Esophagus muscularis mucosa (tissue), 4 donors: ENCODE data around the gene RAB10. TPM values are rescaled to one million over a fixed set of nuclear protein-coding genes. Genes with fewer than 3 reads are reported as not detected.

Source experiments
- DNase-seq: peaks from one replicate; pipeline ENCODE4 v3.0.0-alpha.2; 2017; ENCODE audit errors: extremely low spot score
- H3K27ac ChIP-seq, 4 donors: fragments of 200-600 bp; sonication (generic); replicated peaks in 1 of 4; 1 replicate in 3 of 4; 2 replicates in 1 of 4; pipeline ENCODE4 v1.5.1; 2016 to 2019; ENCODE audit warnings: mild to moderate bottlenecking in 1 of 4
- H3K27me3 ChIP-seq, 4 donors: fragments of 200-600 bp; sonication (generic); one replicate each; pipeline versions ENCODE4 v1.5.1 to v1.6.0; 2016 to 2019
- H3K36me3 ChIP-seq, 4 donors: fragments of 200-600 bp; sonication (generic); one replicate each; pipeline ENCODE4 v1.5.1; 2016 to 2019
- H3K4me1 ChIP-seq, 4 donors: fragments of 200-600 bp; sonication (generic); one replicate each; pipeline ENCODE4 v1.5.1; 2016 to 2019
- H3K4me3 ChIP-seq, 4 donors: fragments of 200-600 bp; sonication (generic); 1 replicate in 2 of 4; 2 replicates in 2 of 4; pipeline ENCODE4 v1.5.1; 2016 to 2019; ENCODE audit warnings: mild to moderate bottlenecking in 4 of 4, moderate library complexity in 1 of 4
- H3K9me3 ChIP-seq, 4 donors: fragments of 200-600 bp; sonication (generic); 1 replicate in 3 of 4; 2 replicates in 1 of 4; pipeline ENCODE4 v1.5.1; 2016 to 2019
- EP300 ChIP-seq: sonication (generic); formaldehyde crosslinking; IDR thresholded peaks from one replicate; pipeline ENCODE4 v1.6.1; 2017; ENCODE audit warnings: antibody characterized with exemption
- POLR2A ChIP-seq: fragments of 450-650 bp; IDR thresholded peaks from one replicate; pipeline ENCODE4 v1.6.1; 2017; ENCODE audit warnings: antibody characterized with exemption, moderate library complexity, mild to moderate bottlenecking, low read depth
- POLR2AphosphoS5 ChIP-seq, 2 donors: sonication (generic); formaldehyde crosslinking; IDR thresholded peaks; one replicate each; pipeline ENCODE4 v1.6.1; 2017; ENCODE audit warnings: antibody characterized with exemption in 2 of 2
- WGBS: methylation state at CpG from one replicate; pipeline ENCODE4 v1.1.5; 2018; 5-methylcytosine and 5-hydroxymethylcytosine counted together
- intact Hi-C: fragments of 100-400 bp; cut with DNase I; formaldehyde crosslinking; loops from one replicate; pipeline ENCODE4 v1.15.1; 2023
- total RNA-seq, 4 donors: library from RNA; depleted of rRNA; stranded (reverse); fragments of >200 nt; gene quantifications; one replicate each; pipeline versions ENCODE4 v1.1.0 to v1.2.1, GENCODE V29; 2016
- TF ChIP-seq, protein P1 (sequence below), 3 experiments: fragments of 200-600 bp in 2 of 3; fragments of 450-650 bp in 1 of 3; sonication (generic) in 2 of 3; IDR thresholded peaks; one replicate each; pipeline ENCODE4 v1.5.1; 2017 to 2019; ENCODE audit warnings: antibody characterized with exemption in 3 of 3, mild to moderate bottlenecking in 2 of 3, moderate library complexity in 1 of 3

RAB10 gene
- total RNA-seq, 4 donors from 2014 or later, result 91.0 to 106 (median 98.1) TPM

DNA sequence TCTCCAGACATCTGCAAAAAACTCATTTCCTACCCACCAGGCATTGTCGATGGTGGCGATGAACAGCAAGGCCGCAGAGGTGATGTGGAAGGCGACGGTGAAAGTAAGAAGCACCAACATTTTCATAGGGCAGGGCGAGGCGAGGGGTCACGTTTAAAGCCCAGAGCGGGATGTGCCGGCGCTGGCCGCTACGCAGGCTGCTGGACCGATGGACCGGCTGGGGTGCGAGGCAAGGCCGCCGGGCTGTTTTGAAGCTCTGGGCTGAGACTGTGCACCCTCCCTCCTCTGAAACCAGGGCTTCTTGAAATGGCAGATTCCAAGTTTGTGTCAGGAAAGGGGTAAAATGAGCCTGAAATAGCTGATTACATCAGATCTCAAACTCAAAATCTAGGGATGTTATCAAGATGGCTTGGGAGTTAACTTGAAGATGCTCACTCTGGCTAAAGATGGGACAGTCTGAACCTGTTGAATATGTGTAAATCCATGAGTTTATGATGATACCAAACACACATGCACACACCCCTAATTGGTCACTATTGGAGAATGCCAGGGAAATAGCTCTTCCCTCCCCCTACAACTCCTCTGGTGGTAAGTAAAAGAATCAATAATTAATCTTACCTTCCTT lies 107.4 kb downstream of the RAB10 start:
- TF ChIP-seq, protein P1, sequence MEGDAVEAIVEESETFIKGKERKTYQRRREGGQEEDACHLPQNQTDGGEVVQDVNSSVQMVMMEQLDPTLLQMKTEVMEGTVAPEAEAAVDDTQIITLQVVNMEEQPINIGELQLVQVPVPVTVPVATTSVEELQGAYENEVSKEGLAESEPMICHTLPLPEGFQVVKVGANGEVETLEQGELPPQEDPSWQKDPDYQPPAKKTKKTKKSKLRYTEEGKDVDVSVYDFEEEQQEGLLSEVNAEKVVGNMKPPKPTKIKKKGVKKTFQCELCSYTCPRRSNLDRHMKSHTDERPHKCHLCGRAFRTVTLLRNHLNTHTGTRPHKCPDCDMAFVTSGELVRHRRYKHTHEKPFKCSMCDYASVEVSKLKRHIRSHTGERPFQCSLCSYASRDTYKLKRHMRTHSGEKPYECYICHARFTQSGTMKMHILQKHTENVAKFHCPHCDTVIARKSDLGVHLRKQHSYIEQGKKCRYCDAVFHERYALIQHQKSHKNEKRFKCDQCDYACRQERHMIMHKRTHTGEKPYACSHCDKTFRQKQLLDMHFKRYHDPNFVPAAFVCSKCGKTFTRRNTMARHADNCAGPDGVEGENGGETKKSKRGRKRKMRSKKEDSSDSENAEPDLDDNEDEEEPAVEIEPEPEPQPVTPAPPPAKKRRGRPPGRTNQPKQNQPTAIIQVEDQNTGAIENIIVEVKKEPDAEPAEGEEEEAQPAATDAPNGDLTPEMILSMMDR (IDR thresholded peaks at IDR 0.05), result no peak
- no peak for TF ChIP-seq POLR2A
- WGBS, result 94% methylated on average over 18 of the region's 18 CpGs
- Histone ChIP-seq H3K4me3 (no peak overlapping the region), H3K9me3 (no peaks in the 10 kb centered on the region), H3K4me1 (peaks cover 0 to 7% (median 0%) of the 10 kb centered on the region in 4 donors), H3K27ac (no peak overlapping the region), H3K27me3 (no peaks in the 10 kb centered on the region), H3K36me3 (peaks cover 0 to 9% (median 2%) of the 10 kb centered on the region in 4 donors)
- intact Hi-C loops, result no loop called here
- DNase-seq, result no peak

DNA sequence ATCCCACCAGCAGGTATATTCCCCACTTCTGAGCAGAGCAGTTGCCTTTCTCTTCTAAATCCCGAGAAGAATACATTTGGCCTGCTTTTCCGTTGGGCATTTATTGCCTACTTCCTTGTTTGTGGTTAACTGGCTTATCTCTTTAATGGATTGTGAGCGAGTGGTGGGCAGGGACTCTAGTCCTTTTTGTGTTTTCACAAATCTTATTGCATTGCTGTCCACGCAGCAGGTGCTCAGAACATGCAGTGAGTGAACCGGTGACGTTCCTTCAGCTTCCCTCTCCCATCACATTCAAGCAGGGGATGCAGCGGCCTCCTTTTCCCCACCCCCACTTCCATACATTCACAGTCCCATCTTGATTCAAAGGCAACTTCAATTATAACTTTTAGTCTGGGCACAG lies 110.1 kb downstream of the RAB10 start:
- no peak for DNase-seq
- WGBS, result 72% methylated on average over 7 of the region's 7 CpGs
- peaks cover 0 to 3% (median 0%) of the 10 kb centered on the region in 4 donors for H3K36me3 ChIP-seq
- peaks cover 0 to 7% (median 0%) of the 10 kb centered on the region in 4 donors for H3K4me1 ChIP-seq
- intact Hi-C loops, result no loop called here
- H3K9me3 ChIP-seq, result no peaks in the 10 kb centered on the region
- no peaks in the 10 kb centered on the region for H3K27me3 ChIP-seq
- no peak overlapping the region for H3K4me3 ChIP-seq
- H3K27ac ChIP-seq, result no peak overlapping the region
- TF ChIP-seq EP300 (no peak), POLR2AphosphoS5 (IDR thresholded peaks at IDR 0.05) (no peak)
- TF ChIP-seq, protein P1 (IDR thresholded peaks at IDR 0.05), result no peak

DNA sequence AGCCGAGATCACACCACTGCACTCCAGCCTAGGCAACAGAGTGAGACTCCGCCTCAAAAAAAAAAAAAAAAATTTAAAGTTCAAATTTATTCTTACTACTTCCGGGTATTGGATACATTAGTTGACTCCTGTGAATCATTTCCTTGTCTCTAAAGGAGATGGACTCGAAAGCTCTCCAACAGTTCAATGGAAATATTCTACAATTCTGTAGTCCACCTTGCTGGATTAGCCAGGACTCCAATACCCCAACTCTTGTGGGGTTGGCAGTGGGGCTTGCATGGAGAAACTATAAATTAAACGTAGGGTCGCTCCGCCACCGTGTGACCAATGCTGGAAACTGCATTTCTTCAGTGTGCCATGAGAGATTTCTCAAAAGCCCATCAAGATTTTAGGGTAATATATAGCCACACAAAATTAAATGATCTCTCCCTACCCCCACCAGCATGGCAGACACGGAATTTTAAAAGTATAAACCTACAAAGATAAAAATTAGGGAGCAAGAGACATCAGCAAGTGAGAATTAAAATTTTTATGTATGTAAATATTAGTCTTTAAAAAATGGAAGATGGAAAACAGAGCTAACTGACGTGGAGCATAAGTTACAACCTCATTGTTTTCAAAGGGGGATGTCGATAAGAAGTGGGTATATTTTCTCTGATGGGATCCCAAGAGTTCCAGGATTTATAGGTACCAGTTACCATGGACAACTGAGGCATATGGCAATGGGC lies 111.2 kb downstream of the RAB10 start:
- peaks cover 0 to 7% (median 0%) of the 10 kb centered on the region in 4 donors for H3K4me1 ChIP-seq
- WGBS, result 25% methylated on average over 11 of the region's 11 CpGs
- no peak overlapping the region for H3K27ac ChIP-seq
- TF ChIP-seq, protein P1 (IDR thresholded peaks at IDR 0.05), result peak; percentile 70 to 81 (median 72)
- TF ChIP-seq POLR2A (no peak), EP300 (no peak), POLR2AphosphoS5 (IDR thresholded peaks at IDR 0.05) (no peak)
- H3K9me3 ChIP-seq, result no peaks in the 10 kb centered on the region
- no peak for DNase-seq
- H3K4me3 ChIP-seq, result no peak overlapping the region
- peaks cover 0 to 7% (median 0%) of the 10 kb centered on the region in 4 donors for H3K27me3 ChIP-seq
- H3K36me3 ChIP-seq, result peaks cover 0 to 3% (median 0%) of the 10 kb centered on the region in 4 donors
- intact Hi-C loops, result loop anchor here (1.0 kb wide), 1 partner anchor 194 kb away; no protein-coding TSS in a partner anchor

DNA sequence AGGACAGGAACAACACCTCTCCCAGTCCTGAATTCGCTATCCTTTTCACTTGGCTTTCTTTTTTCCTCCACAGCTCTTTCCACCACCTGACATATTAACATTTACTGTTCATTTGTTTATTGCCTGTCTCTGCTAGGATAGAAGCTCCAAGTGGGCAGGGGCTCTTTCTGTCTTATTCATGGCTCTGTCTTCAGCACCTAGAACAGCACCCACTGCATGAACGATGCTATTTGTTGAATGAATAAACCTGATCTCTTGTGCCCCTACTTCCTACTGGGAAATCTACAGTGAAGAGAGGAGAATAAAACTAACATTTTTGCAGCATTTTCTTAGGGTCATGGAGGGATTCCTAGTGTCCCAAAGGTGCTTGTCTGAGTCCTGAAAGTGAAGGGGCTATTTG lies 114.6 kb downstream of the RAB10 start:
- H3K4me3 ChIP-seq, result no peak overlapping the region
- H3K27ac ChIP-seq, result no peak overlapping the region
- 41% methylated on average over 2 of the region's 2 CpGs for WGBS
- peaks cover 0 to under 1% (median 0%) of the 10 kb centered on the region in 4 donors for H3K9me3 ChIP-seq
- DNase-seq, result no peak
- TF ChIP-seq POLR2A (no peak), POLR2AphosphoS5 (IDR thresholded peaks at IDR 0.05) (no peak), EP300 (no peak)
- TF ChIP-seq, protein P1 (IDR thresholded peaks at IDR 0.05), result no peak
- H3K36me3 ChIP-seq, result no peaks in the 10 kb centered on the region
- peaks cover 0 to 7% (median 0%) of the 10 kb centered on the region in 4 donors for H3K4me1 ChIP-seq
- H3K27me3 ChIP-seq, result peaks cover 0 to 15% (median 0%) of the 10 kb centered on the region in 4 donors
- intact Hi-C loops, result no loop called here
